Fibroblast of lung (primary cell): ENCODE data around the gene PTTG2.

Experiments used
- CTCF ChIP-seq, 2 donors: IDR thresholded peaks in 1 of 2; conservative IDR thresholded peaks in 1 of 2; 1 replicate in 1 of 2; 2 replicates in 1 of 2; pipeline ENCODE4 v1.5.1; 2011 to 2012; ENCODE audit warnings: low read length in 2 of 2, control low read depth in 1 of 2, inconsistent platforms in 1 of 2, low read depth in 1 of 2, mild to moderate bottlenecking in 1 of 2
- EZH2 ChIP-seq: IDR thresholded peaks from 2 replicates; pipeline ENCODE4 v1.5.1; 2012; ENCODE audit warnings: low read length, control low read depth, mild to moderate bottlenecking; ENCODE audit errors: missing control alignments

GRCh38 chr4:38003102-38003501 is 42.9 kb downstream of the PTTG2 start:
- TF ChIP-seq EZH2 (no peak), CTCF (conservative IDR thresholded peaks at IDR 0.05 in 1 of 2, IDR thresholded peaks at IDR 0.05 in 1 of 2; ENCODE audit: low read depth in 1 of 2, low read length in 2 of 2) (no peak)
